GM23248 (cell line): ENCODE results near the gene ELAVL1. TPM values are rescaled to one million over a fixed set of nuclear protein-coding genes. Genes with fewer than 3 reads are reported as not detected.

Experiments used
- DNase-seq: peaks from one replicate; pipeline ENCODE4 v3.0.0-alpha.2; 2015
- H2AFZ ChIP-seq: fragments of 200-600 bp; sonication (generic); 2 replicates; pipeline ENCODE4 v1.6.1; 2016; ENCODE audit warnings: antibody characterized with exemption
- H3F3A ChIP-seq: fragments of 200-600 bp; sonication (generic); 2 replicates; pipeline ENCODE4 v1.6.1; 2016; ENCODE audit warnings: mild to moderate bottlenecking, antibody characterized with exemption, mixed run types; ENCODE audit not compliant: insufficient read depth
- H3K27ac ChIP-seq: fragments of 200-600 bp; sonication (generic); 2 replicates; pipeline ENCODE4 v1.5.1; 2016; ENCODE audit warnings: mild to moderate bottlenecking
- H3K27me3 ChIP-seq: fragments of 200-600 bp; sonication (generic); replicated peaks from 2 replicates; pipeline ENCODE4 v1.6.1; 2016; ENCODE audit warnings: mild to moderate bottlenecking; ENCODE audit not compliant: insufficient read depth
- H3K36me3 ChIP-seq: fragments of 200-600 bp; sonication (generic); 2 replicates; pipeline ENCODE4 v1.6.1; 2016; ENCODE audit warnings: low read depth, mild to moderate bottlenecking
- H3K4me1 ChIP-seq: fragments of 200-600 bp; sonication (generic); 2 replicates; pipeline ENCODE4 v1.6.1; 2016; ENCODE audit warnings: mild to moderate bottlenecking; ENCODE audit not compliant: insufficient read depth
- H3K4me2 ChIP-seq: fragments of 200-600 bp; sonication (generic); one replicate; pipeline ENCODE4 v1.6.1; 2016; ENCODE audit warnings: mild to moderate bottlenecking; ENCODE audit not compliant: unreplicated experiment
- H3K4me3 ChIP-seq: fragments of 200-600 bp; sonication (generic); 2 replicates; pipeline ENCODE4 v1.5.1; 2016; ENCODE audit warnings: mild to moderate bottlenecking
- H3K79me2 ChIP-seq: fragments of 200-600 bp; sonication (generic); 2 replicates; pipeline ENCODE4 v1.6.1; 2016; ENCODE audit warnings: mild to moderate bottlenecking; ENCODE audit not compliant: insufficient read depth
- H3K9ac ChIP-seq: fragments of 200-600 bp; sonication (generic); 2 replicates; pipeline ENCODE4 v1.6.1; 2016; ENCODE audit warnings: mild to moderate bottlenecking
- H3K9me2 ChIP-seq: fragments of 200-600 bp; sonication (generic); 2 replicates; pipeline ENCODE4 v1.6.1; 2016; ENCODE audit warnings: mixed run types, mild to moderate bottlenecking, moderate library complexity; ENCODE audit not compliant: insufficient read depth
- H3K9me3 ChIP-seq: fragments of 200-600 bp; sonication (generic); one replicate; pipeline ENCODE4 v1.6.1; 2017; ENCODE audit warnings: low read depth
- H4K20me1 ChIP-seq: fragments of 200-600 bp; sonication (generic); 2 replicates; pipeline ENCODE4 v1.6.0; 2016; ENCODE audit not compliant: insufficient read depth
- EZH2 ChIP-seq: fragments of 200-600 bp; sonication (generic); IDR thresholded peaks from 2 replicates; pipeline ENCODE4 v1.6.1; 2018; ENCODE audit warnings: antibody characterized with exemption, mild to moderate bottlenecking; ENCODE audit not compliant: insufficient read depth, poor library complexity, severe bottlenecking
- EZH2phosphoT487 ChIP-seq: fragments of 200-600 bp; sonication (generic); IDR thresholded peaks from 2 replicates; pipeline ENCODE4 v1.6.1; 2018; ENCODE audit warnings: antibody characterized with exemption, moderate library complexity, mild to moderate bottlenecking, low read depth; ENCODE audit not compliant: insufficient read depth
- WGBS, 2 experiments: methylation state at CpG; one replicate each; pipeline ENCODE4 v1.1.6; 2015 to 2017; ENCODE audit warnings: low lambda C conversion rate in 2 of 2, low coverage in 1 of 2; ENCODE audit errors: missing lambda C conversion rate in 2 of 2; 5-methylcytosine and 5-hydroxymethylcytosine counted together
- in situ Hi-C: fragments of 300-500 bp; cut with MboI; formaldehyde crosslinking; loops from 2 replicates; pipeline ENCODE4 v1.15.0; 2020
- polyA plus RNA-seq: library from polyadenylated mRNA; unstranded; fragments of >200 nt; fragmentation: Nextera tagmentation; extraction: Ambion mirVana; gene quantifications from 2 replicates; pipeline ENCODE4 v1.2.1, GENCODE V29; 2016
- total RNA-seq: library from RNA; depleted of rRNA; stranded (reverse); fragments of >200 nt; shearing (Covaris generic); gene quantifications from 2 replicates; pipeline ENCODE4 v1.2.3, GENCODE V29; 2014

Gene ELAVL1
- total and polyA plus RNA-seq, 2 experiments from 2014 or later = 48.1 to 78.9 TPM

DNA sequence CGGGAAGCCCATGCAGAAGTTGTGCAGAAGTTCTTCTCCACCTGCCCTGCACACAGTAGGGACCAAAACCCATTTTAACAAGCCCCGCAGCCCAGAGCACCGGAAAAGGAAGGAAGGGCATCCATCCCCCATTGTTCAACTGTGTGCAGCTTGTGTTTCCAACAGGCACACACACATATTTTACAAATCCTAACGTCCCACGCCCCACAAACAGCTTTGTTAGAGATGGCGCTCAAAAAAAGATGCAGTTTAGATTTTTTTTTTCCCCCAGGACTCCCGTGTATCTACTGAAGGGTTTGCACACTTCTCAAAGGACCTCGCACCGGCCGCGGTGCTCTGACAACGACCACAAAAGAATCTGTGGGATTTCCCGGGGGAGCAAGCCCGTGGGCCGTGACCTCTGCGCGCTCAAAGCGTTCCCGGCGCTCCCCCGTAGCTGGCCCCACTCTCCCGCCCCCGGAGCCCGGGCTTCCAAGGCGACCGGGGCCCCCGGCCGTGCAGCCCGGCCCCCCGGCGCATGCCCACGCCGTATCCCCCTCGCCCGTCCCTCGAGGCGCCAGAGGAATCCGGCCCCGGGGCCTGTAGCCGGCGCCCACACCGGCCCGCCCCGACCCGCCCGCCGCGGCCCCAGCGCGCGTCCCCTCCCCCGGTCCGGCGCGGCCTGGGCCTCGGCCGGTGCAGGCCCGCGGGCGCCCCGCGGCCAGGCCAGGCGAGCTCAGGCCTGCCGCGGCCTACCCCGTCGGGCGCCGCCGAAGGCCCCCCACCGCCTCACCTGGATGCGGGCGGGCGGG is 523 bp downstream of the ELAVL1 start:
- H3K27ac ChIP-seq = peak overlapping the region; percentile 61
- WGBS, 2 experiments = 1% methylated on average over 24 to 35 of the region's 74 CpGs
- peaks cover 18% of the 10 kb centered on the region; the same call in 1 of the 2 replicates for H4K20me1 ChIP-seq
- peak overlapping the region; percentile 91 for H3K4me3 ChIP-seq
- TF ChIP-seq EZH2phosphoT487 = no peak
- H3K4me2 ChIP-seq = peak overlapping the region; percentile 98
- H2AFZ ChIP-seq = peak overlapping the region; percentile 54
- peaks cover 19% of the 10 kb centered on the region for H3F3A ChIP-seq
- H3K9ac ChIP-seq = peak overlapping the region; percentile 84
- H3K36me3 ChIP-seq = no peaks in the 10 kb centered on the region
- H3K79me2 ChIP-seq = peaks cover 63% of the 10 kb centered on the region
- H3K27me3 ChIP-seq = no peaks in the 10 kb centered on the region
- H3K9me2 ChIP-seq = no peaks in the 10 kb centered on the region
- in situ Hi-C loops = no loop called here
- peak; percentile 67 for DNase-seq
- H3K4me1 ChIP-seq = peaks cover 8% of the 10 kb centered on the region
- no peaks in the 10 kb centered on the region for H3K9me3 ChIP-seq

DNA sequence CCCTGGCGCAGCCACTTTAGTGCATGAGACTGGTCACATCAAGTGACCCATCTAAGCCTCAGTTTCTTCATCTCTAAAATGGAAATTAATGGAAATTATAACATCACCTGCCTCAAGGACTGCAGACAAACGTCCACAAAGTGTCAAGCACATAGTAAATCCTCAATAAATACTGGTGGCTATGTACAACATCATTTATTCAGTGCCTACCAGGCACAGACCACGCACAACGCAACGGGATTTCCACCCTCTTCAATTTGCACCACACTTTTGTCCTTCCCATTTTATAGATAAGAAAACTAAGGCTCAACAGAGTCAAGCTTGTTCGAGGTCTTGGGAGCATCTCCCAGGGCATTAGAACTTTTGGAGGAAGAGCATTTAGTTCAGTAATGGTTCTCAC is 1.4 kb downstream of the ELAVL1 start:
- in situ Hi-C loops = no loop called here

DNA sequence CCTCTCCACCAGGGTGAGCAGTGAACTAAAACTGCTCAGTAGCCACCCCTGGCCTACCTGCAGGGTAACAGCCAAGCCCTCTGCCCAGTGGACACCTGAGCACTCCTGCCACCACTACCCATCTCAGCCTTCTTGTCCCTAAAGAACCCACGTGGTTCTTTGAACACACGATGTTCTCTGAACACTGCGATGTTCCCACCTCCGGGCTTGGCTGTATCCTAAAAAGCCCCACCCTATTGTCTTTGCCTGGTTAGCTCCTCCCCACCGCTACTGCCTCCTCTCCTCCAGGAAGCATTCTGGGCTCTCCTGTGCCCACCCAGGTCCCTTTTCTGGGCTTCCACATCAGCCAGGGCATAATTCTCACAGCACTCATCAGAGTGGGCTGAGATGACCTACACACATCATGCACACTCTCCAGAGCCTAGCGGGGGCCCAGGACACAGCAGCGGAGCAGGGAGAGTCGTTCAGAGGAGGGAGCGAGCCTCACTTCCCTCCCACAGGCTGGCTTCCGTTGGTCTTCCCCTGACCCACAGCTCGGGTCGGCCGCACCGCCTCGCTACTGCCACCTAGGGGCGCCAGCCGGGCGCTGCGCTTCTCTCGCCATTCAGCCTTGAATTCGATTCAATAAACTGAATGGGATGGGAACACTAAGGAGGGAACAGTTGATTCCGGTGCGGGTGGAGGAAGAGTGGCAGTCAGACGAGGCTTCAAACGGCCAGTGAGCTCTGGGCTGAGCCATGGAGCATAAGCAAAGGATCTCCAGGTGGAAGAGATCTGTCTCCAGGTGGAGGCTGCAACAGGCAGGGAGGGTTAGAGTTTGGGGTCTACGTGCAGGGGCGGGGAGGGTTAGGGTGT is 3.2 kb downstream of the ELAVL1 start:
- Histone ChIP-seq H3K4me3 (peak overlapping the region; percentile 68), H3K27ac (peak overlapping the region; percentile 68), H3K9me3 (no peaks in the 10 kb centered on the region), H3K4me2 (peak overlapping the region; percentile 76), H3K4me1 (peaks cover 8% of the 10 kb centered on the region), H4K20me1 (peaks cover 27% of the 10 kb centered on the region), H2AFZ (peak overlapping the region; percentile 34; the same call in 1 of the 2 replicates), H3F3A (peaks cover 19% of the 10 kb centered on the region), H3K27me3 (no peaks in the 10 kb centered on the region), H3K79me2 (peaks cover 90% of the 10 kb centered on the region), H3K9me2 (no peaks in the 10 kb centered on the region), H3K36me3 (no peaks in the 10 kb centered on the region), H3K9ac (peak overlapping the region; percentile 55)
- WGBS, 2 experiments = 7% methylated on average over 27 of the region's 27 CpGs
- no peak for TF ChIP-seq EZH2
- TF ChIP-seq EZH2phosphoT487 = no peak
- in situ Hi-C loops = no loop called here
- DNase-seq = peak; percentile 91

More for the DNA sequence above, 1.4 kb downstream of the ELAVL1 start:
- Histone ChIP-seq H3K27me3 (no peaks in the 10 kb centered on the region), H4K20me1 (peaks cover 23% of the 10 kb centered on the region; the same call in 1 of the 2 replicates), H3K4me2 (peak overlapping the region; percentile 98), H3K9ac (peak overlapping the region; percentile 84), H3F3A (peaks cover 19% of the 10 kb centered on the region), H3K9me2 (no peaks in the 10 kb centered on the region), H3K9me3 (no peaks in the 10 kb centered on the region), H3K4me3 (peak overlapping the region; percentile 91), H2AFZ (no peak overlapping the region), H3K4me1 (peaks cover 8% of the 10 kb centered on the region), H3K36me3 (no peaks in the 10 kb centered on the region), H3K27ac (peak overlapping the region; percentile 61), H3K79me2 (peaks cover 72% of the 10 kb centered on the region)
- no peak for TF ChIP-seq EZH2phosphoT487
- no peak for DNase-seq
- 66 to 68% methylated on average over 6 of the region's 6 CpGs for WGBS, 2 experiments

DNA sequence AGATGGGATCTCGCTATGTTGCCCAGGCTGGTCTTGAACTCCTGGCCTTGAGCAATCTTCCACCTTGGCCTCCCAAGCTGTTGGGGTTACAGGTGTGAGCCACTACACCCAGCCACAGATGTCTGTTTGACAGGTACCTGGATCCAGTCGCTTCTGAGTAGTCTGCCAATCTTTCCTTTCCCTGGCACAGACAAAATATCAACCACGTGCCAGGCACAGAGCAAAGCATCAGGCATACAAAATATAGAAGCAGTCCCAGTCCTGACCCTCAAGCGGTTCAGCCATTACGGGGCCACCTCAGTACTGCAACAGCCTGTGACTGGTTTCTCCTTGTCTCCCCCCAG is 3.8 kb downstream of the ELAVL1 start:
- H3K9me3 ChIP-seq = no peaks in the 10 kb centered on the region
- H3K4me3 ChIP-seq = peak overlapping the region; percentile 68; the same call in 1 of the 2 replicates
- peak overlapping the region; percentile 76 for H3K4me2 ChIP-seq
- H3K36me3 ChIP-seq = no peaks in the 10 kb centered on the region
- in situ Hi-C loops = no loop called here
- H3K9me2 ChIP-seq = no peaks in the 10 kb centered on the region
- H3K4me1 ChIP-seq = peaks cover 8% of the 10 kb centered on the region
- peak overlapping the region; percentile 68 for H3K27ac ChIP-seq
- H3K79me2 ChIP-seq = peaks cover 94% of the 10 kb centered on the region
- peaks cover 32% of the 10 kb centered on the region for H4K20me1 ChIP-seq
- DNase-seq = peak; percentile 49
- 47 to 50% methylated on average over 5 of the region's 5 CpGs for WGBS, 2 experiments
- H3F3A ChIP-seq = peaks cover 19% of the 10 kb centered on the region
- TF ChIP-seq EZH2 = no peak
- no peak for TF ChIP-seq EZH2phosphoT487
- no peak overlapping the region for H2AFZ ChIP-seq
- peak overlapping the region; percentile 55 for H3K9ac ChIP-seq
- H3K27me3 ChIP-seq = no peaks in the 10 kb centered on the region
